Stimulated activated CD8-positive, alpha-beta memory T cell treated with anti-CD3 and anti-CD28 coated beads, Interleukin-7, amount 100 ng/mL, for 24 hours (primary cell): ENCODE data around the gene SLC4A3.

Experiments
- DNase-seq: peaks from one replicate; pipeline ENCODE4 v3.0.0-alpha.2; 2020; ENCODE audit warnings: low read depth

Gene SLC4A3

DNA sequence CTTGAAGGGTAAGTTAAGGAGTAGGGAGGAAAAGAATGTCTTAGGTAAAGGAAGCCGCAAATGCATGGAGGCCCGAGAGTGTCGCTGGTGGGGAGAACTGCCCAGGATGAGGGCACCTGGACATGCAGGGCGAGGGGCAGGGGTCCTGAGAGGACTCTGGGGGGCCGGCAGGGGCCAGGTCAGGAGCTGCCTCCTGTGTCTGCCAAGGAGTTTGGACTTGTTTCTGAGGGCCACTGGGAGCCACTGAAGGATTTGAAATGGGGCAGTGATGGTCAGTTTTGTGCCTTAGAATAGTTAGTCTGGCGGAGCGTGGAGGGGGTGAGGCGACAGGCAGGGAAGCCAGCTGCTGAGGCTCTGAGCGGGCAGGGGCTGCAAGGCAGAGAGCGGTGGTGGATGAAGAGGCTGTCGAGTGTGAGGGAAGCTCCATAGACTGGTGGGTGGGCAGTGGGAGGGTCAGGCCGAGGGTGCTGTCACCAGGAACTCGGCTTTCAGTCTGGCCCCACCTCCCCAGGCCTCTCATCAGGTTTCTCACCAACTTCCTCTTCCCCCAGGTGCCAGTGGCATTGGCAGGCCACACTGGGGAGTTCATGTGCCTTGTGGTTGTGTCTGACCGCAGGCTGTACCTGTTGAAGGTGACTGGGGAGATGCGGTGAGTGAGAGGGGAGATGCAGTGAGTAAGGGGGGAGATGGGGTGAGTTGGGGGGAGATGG lies 14.7 kb upstream of the SLC4A3 start:
- DNase-seq = no peak

DNA sequence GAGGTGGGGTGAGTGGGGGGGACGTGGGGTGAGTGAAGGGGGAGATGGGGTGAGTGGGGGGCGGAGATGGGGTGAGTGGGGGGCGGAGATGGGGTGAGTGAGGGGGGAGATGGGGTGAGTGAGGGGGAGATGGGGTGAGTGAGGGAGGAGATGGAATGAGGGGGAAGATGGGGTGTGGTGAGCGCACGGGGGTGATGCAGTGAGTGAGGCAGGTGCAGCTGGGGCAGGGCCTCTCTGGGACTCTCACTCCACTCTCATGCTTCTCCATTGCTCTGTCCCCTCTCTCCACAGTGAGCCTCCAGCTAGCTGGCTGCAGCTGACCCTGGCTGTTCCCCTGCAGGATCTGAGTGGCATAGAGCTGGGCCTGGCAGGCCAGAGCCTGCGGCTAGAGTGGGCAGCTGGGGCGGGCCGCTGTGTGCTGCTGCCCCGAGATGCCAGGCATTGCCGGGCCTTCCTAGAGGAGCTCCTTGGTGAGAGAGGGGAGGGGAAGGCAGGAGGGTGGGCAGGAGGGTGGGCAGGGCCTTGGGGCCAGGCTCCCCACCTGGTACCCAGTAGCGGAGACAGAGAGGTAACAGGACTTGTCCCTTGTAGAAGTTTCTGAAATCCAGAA lies 13.9 kb upstream of the SLC4A3 start:
- DNase-seq = no peak

DNA sequence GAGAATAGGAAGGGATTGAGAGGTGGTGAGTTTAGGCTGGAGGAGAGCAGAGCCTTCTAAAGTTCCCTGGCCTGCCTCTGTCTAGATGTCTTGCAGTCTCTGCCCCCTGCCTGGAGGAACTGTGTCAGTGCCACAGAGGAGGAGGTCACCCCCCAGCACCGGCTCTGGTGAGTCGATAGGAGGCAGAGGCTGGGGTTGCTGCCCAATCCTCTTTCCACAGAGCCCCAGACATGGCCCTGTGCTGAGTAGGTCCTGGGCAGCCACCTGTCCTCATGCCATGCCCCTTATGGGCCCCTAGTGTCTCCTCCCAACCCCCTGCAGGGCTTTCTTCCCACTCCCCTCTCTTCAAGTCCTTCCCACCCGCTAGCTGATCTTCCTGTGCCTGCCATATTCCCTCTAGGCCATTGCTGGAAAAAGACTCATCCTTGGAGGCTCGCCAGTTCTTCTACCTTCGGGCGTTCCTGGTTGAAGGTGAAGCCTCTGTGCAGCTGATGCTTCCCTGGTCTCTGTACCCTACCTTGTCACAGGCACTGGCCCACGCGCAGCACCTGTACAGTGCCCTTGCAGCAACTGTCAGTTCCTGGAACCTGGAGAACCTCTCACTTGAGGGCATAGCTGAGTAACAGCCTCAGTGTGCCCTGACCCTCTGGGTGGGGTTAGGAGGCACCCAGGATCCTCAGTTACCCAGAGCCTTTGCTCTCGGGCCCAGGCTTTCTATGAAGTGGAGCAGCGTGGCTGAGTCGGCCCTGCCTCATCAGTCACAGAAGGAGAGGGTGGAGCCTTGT lies 13.2 kb upstream of the SLC4A3 start:
- no peak for DNase-seq

DNA sequence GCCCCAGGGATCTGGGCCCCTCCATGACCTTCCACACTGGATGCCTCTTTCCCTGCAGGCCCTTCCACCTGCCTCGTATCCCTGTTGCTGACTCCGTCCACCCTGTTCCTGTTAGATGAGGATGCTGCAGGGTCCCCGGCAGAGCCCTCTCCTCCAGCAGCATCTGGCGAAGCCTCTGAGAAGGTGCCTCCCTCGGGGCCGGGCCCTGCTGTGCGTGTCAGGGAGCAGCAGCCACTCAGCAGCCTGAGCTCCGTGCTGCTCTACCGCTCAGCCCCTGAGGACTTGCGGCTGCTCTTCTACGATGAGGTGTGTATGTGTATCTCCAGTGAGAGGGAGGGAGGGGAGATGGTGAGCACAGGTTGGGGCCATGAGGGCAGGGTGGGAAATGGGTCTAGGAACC lies 12.4 kb upstream of the SLC4A3 start:
- DNase-seq = no peak

DNA sequence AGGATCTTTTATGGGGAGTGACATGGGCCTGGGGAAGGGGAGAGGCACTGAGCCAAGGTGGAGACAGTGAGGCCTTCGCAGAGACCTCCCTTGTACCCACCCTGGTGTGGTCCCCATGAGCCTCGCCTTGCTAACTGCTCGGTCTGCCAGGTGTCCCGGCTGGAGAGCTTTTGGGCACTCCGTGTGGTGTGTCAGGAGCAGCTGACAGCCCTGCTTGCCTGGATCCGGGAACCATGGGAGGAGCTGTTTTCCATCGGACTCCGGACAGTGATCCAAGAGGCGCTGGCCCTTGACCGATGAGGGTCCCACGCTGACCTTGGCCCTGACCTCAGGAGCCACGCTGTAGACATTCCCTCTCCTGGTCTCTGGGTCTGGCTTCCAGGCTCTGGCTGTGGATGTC lies 11.5 kb upstream of the SLC4A3 start:
- no peak for DNase-seq

GRCh38 chr2:219616550-219616949 lies 10.9 kb upstream of the SLC4A3 start:
- no peak for DNase-seq

DNA sequence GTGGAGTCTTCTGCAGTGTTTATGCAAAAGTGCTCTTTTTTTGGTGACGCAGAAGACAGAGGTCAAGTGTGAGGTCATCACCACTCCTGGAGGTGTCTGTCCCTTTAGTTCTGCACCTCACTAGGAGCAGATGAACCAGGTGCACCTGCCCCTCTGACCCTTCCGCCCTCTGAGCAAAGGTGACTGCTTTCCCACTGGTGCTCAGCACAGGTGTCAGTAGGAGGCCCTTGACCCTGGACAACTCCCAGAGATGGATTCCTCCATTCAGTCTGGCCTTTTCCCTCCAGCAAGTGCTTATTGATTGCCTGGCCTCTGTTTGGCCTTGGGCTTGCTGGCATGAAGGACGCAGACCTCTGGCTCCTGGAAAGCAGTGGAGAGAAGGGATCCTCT lies 8.7 kb upstream of the SLC4A3 start:
- no peak for DNase-seq

GRCh38 chr2:219619235-219619634 lies 8.2 kb upstream of the SLC4A3 start:
- DNase-seq = no peak

DNA sequence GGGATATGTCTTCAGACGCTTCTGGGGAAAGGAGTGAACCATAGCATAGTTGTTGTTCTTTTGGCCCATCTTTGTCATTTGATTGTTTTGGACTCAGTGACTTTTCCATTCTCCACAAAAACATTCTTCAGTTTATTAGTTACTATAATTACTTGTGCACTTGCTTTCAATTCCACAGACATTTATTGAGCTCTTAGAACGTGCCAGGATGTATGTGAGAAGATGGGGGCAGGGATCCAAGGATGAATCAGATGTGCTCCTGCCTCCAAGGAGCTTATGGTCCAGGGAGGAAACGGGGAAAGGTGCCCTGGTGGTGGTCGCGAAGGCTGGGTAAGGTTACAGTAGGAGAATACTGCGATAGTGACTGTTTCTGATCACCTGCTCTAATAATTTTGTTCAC lies 6.9 kb upstream of the SLC4A3 start:
- no peak for DNase-seq

- no peak for DNase-seq
These were observed 5.5 kb upstream of the SLC4A3 start for GRCh38 chr2:219621935-219622334.

DNA sequence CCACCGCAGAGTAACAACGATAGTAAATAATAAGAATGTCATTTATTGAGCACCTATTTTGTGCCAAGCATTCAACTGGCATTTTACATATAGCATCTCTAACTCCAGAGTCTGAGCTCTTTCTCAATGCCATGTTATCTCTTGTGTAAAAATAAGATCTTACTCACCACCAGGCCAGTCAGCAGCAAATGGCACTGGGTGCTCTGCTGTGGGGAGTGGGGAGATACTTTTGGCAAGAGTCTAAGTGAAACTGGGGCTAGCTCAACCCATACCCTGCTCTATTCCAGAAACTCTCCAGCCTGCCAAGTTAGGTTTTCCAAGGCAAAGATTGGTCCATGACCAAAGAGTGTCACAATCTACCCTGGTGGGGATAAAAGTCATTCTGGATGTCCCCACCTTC lies 5.0 kb upstream of the SLC4A3 start:
- no peak for DNase-seq

DNA sequence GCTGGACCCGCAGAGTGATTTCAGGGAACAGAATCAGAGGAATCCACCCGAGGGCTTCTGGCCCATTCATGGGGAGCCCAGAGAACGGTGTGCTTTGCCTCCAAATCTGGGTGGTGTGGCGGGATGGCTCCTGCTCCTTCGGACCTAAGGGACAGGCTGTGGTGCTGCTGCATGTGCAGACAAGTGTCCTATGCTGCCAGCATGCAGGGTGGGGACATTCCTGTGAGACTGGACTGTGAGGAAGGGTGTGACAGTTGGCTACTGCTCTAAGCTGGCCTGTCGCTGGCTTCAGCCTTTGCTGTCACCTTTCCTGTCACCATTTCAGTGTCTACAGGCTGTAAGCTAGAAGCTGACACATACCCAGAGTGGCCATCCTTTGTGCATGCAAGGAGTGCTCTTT lies 2.9 kb upstream of the SLC4A3 start:
- no peak for DNase-seq

GRCh38 chr2:219625179-219625578 lies 2.3 kb upstream of the SLC4A3 start:
- DNase-seq = no peak

DNA sequence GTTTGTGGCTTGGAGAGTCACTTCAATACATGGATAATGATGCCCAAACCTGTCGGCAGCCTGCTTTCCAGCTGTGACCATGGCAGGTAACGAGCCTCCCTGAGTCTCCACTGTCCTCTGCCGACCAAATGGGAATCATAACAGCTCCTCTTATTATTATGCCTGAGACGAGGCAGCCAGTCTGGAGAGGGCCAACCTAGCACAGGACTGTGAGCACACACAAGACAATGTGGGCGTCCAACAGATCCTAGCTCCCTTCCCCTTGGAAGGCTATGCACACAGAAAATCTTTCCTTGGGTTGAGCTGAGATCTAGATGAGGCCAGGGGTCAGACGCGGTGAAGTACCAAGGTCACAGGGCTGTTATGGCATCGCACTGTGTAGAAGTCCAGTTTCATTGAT lies 890 bp upstream of the SLC4A3 start:
- no peak for DNase-seq

- no peak for DNase-seq
These were observed 980 bp downstream of the SLC4A3 start for GRCh38 chr2:219628235-219628985.

DNA sequence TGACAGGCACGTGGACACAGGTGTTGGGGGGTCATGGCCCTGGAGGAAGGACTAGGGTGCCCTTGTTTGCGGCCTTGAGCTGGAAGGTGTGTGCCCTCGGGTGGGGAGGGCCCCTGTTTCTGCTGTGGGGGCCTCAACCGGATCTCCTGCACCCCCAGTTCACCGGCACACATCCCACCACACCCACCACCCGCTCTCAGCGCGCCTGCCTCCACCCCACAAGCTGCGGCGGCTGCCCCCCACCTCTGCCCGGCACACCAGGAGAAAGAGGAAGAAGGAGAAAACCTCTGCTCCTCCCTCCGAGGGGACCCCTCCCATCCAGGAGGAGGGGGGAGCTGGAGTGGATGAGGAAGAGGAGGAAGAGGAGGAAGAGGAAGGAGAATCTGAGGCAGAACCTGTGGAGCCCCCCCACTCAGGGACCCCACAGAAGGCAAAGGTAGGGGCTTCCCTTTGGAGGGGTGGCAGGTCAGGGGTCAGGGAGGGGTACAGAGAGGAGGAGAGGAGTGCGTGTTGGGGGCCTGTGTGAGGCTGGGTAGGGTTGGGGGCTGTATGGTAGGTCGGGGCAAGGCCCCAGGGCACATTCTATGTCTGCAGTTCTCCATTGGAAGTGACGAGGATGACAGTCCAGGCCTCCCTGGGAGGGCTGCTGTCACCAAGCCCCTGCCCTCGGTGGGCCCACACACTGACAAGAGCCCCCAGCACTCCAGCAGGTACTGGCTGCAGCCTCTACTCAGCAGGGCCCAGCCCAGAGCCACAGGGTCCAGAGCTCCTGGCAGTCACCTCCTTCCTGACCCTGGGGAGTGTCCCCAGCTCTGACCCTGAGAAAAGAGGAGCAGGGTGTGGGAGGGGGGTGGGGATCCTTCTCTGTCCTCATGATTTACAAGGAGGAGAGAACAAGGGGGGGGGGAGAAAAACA lies 1.8 kb downstream of the SLC4A3 start:
- no peak for DNase-seq

- DNase-seq = no peak
These were observed 2.7 kb downstream of the SLC4A3 start for GRCh38 chr2:219629976-219630695.

GRCh38 chr2:219630770-219631405 lies 3.5 kb downstream of the SLC4A3 start:
- DNase-seq = no peak

- no peak for DNase-seq
These were observed 4.0 kb downstream of the SLC4A3 start for GRCh38 chr2:219631406-219631891.
